HepG2 (cell line): ENCODE results near the gene CTIF. TPM values are rescaled to one million over a fixed set of nuclear protein-coding genes. Genes with fewer than 3 reads are reported as not detected.

Experiments
- AHDC1 ChIP-seq: sonication (generic); formaldehyde crosslinking; IDR thresholded peaks from 2 replicates; pipeline ENCODE4 v1.5.1; 2020; ENCODE audit warnings: mild to moderate bottlenecking, missing genetic modification reagents, borderline replicate concordance
- ELF3 ChIP-seq: IDR thresholded peaks from 2 replicates; pipeline ENCODE4 v1.6.1; 2016; ENCODE audit warnings: missing genetic modification reagents, missing compliant biosample characterization
- GFI1 ChIP-seq: sonication (generic); formaldehyde crosslinking; IDR thresholded peaks from 2 replicates; pipeline ENCODE4 v1.5.0; 2020; ENCODE audit warnings: missing genetic modification reagents, mild to moderate bottlenecking, borderline replicate concordance
- IRF1 ChIP-seq: sonication (generic); formaldehyde crosslinking; IDR thresholded peaks from 2 replicates; pipeline ENCODE4 v1.4.0; 2020; ENCODE audit warnings: low read depth, mild to moderate bottlenecking, missing genetic modification reagents
- MXD3 ChIP-seq: IDR thresholded peaks from 2 replicates; pipeline ENCODE4 v1.6.1; 2016; ENCODE audit warnings: mild to moderate bottlenecking, missing biosample characterization, missing genetic modification reagents
- MXI1 ChIP-seq: IDR thresholded peaks from 3 replicates; pipeline ENCODE4 v1.6.1; 2012; ENCODE audit warnings: low read depth, low read length, inconsistent platforms, borderline replicate concordance
- RXRB ChIP-seq: IDR thresholded peaks from 2 replicates; pipeline ENCODE4 v1.6.1; 2016; ENCODE audit warnings: borderline replicate concordance, missing genetic modification reagents, missing compliant biosample characterization
- ZBTB10 ChIP-seq: sonication (generic); formaldehyde crosslinking; IDR thresholded peaks from 2 replicates; pipeline ENCODE4 v1.4.0; 2020; ENCODE audit warnings: missing genetic modification reagents, borderline replicate concordance
- ZBTB14 ChIP-seq: sonication (generic); formaldehyde crosslinking; IDR thresholded peaks from 2 replicates; pipeline ENCODE4 v1.4.0; 2020; ENCODE audit warnings: missing genetic modification reagents
- ZIK1 ChIP-seq: sonication (generic); formaldehyde crosslinking; IDR thresholded peaks from 2 replicates; pipeline ENCODE4 v1.5.0; 2020; ENCODE audit warnings: mild to moderate bottlenecking, low read depth, missing genetic modification reagents, borderline replicate concordance
- ZKSCAN8 ChIP-seq: IDR thresholded peaks from 2 replicates; pipeline ENCODE4 v1.6.1; 2016; ENCODE audit warnings: borderline replicate concordance, missing genetic modification reagents, missing compliant biosample characterization
- ZNF136 ChIP-seq: sonication (generic); formaldehyde crosslinking; IDR thresholded peaks from 2 replicates; pipeline ENCODE4 v1.8.1; 2022; ENCODE audit warnings: low read depth, mild to moderate bottlenecking, moderate library complexity, missing genetic modification reagents
- ZNF143 ChIP-seq: sonication (generic); formaldehyde crosslinking; IDR thresholded peaks from 2 replicates; pipeline ENCODE4 v1.4.0; 2020; ENCODE audit warnings: missing genetic modification reagents
- ZNF484 ChIP-seq: sonication (generic); formaldehyde crosslinking; IDR thresholded peaks from 2 replicates; pipeline ENCODE4 v1.5.1; 2020; ENCODE audit warnings: mild to moderate bottlenecking, low read depth, missing genetic modification reagents, borderline replicate concordance
- ZNF557 ChIP-seq: sonication (generic); formaldehyde crosslinking; IDR thresholded peaks from 2 replicates; pipeline ENCODE4 v1.4.0; 2020; ENCODE audit warnings: missing genetic modification reagents
- ZNF607 ChIP-seq: sonication (generic); formaldehyde crosslinking; IDR thresholded peaks from 2 replicates; pipeline ENCODE4 v1.5.1; 2020; ENCODE audit warnings: missing genetic modification reagents, mild to moderate bottlenecking, borderline replicate concordance
- polyA plus RNA-seq, 8 experiments: library from polyadenylated mRNA; depleted of rRNA in 3 of 8; stranded (reverse) in 7 of 8; unstranded in 1 of 8; fragments of >200 nt; fragmentation: Illumina TruSeq in 4 of 8; extraction: Trizol in 4 of 8; gene quantifications; 2 replicates each; pipeline versions ENCODE4 v1.2.1 to v1.2.3, GENCODE V29; 2011 to 2016; ENCODE audit warnings: low read depth in 4 of 8, missing spikeins in 1 of 8, mixed read lengths in 1 of 8; ENCODE audit not compliant: insufficient read depth in 1 of 8
- total RNA-seq, 5 experiments: library from RNA; depleted of rRNA; stranded (reverse); fragments of >200 nt; fragmentation: Illumina TruSeq; extraction: Trizol; gene quantifications; 2 replicates each; pipeline ENCODE4 v1.2.3, GENCODE V29; 2016; ENCODE audit warnings: low read depth in 1 of 5

The CTIF gene
- total and polyA plus RNA-seq, 2 of the 13 experiments (the other 11 are each of a cell fraction or from before 2014, with no cell fraction given) = 18.2 to 28.0 TPM

- TF ChIP-seq AHDC1 (peak; percentile 34; the same call in 1 of the 2 replicates), ZBTB14 (CRISPR knock-in tag) (no peak), ZKSCAN8 (CRISPR knock-in tag) (peak; percentile 78; the same call in 1 of the 2 replicates), ZNF143 (CRISPR knock-in tag) (no peak), ZNF484 (CRISPR knock-in tag) (no peak), MXD3 (peak; percentile 33; the same call in 1 of the 2 replicates), ZNF557 (CRISPR knock-in tag) (no peak), IRF1 (CRISPR knock-in tag) (no peak), ZIK1 (CRISPR knock-in tag) (peak; percentile 52; the same call in 1 of the 2 replicates), GFI1 (0 out of 2 replicates have a peak, but pooled peaks have one; percentile 48), RXRB (CRISPR knock-in tag) (peak; percentile 89), ZNF136 (CRISPR knock-in tag) (no peak), ZNF607 (peak; percentile 79; the same call in 1 of the 2 replicates), MXI1 (peak; percentile 42; the same call in 1 of the 3 replicates), ELF3 (CRISPR knock-in tag) (peak; percentile 65; the same call in 1 of the 2 replicates), ZBTB10 (CRISPR knock-in tag) (no peak; the same call in 1 of the 2 replicates)
These were observed 363.4 kb downstream of the CTIF start (continued) for GRCh38 chr18:48902023-48902855.
